CD4-positive, alpha-beta memory T cell (primary cell): ENCODE results near the gene CLN5. TPM values are rescaled to one million over a fixed set of nuclear protein-coding genes. Genes with fewer than 3 reads are reported as not detected.

Experiments used
- CTCF ChIA-PET: fragments of 350-600 bp; sonication (Branson Sonifier 250); formaldehyde crosslinking; loops from one replicate; lab custom pipeline; 2021; ENCODE audit warnings: inconsistent platforms; ENCODE audit not compliant: partially characterized antibody; lab: Charles Lee
- POLR2A ChIA-PET: fragments of 350-600 bp; sonication (Branson Sonifier 250); formaldehyde crosslinking; loops from one replicate; lab custom pipeline; 2021; ENCODE audit not compliant: partially characterized antibody; lab: Charles Lee
- DNase-seq, 5 donors: peaks; one replicate each; pipeline versions ENCODE4 v3.0.0 to v3.0.0-alpha.2; 2020 to 2022; ENCODE audit warnings: mixed read lengths in 1 of 5
- H3K27ac ChIP-seq: one replicate; pipeline ENCODE4 v1.7.0; 2013; ENCODE audit warnings: low read depth, low read length
- H3K27me3 ChIP-seq: 2 replicates; pipeline ENCODE4 v1.7.0; 2013; ENCODE audit warnings: mild to moderate bottlenecking, low read length, moderate library complexity; ENCODE audit not compliant: insufficient read depth
- H3K36me3 ChIP-seq: 2 replicates; pipeline ENCODE4 v1.7.0; 2013; ENCODE audit warnings: mild to moderate bottlenecking, low read length, moderate library complexity; ENCODE audit not compliant: insufficient read depth
- H3K4me1 ChIP-seq: 2 replicates; pipeline ENCODE4 v1.7.0; 2013; ENCODE audit warnings: mild to moderate bottlenecking, low read length, moderate library complexity; ENCODE audit not compliant: insufficient read depth
- H3K4me3 ChIP-seq, 2 donors: one replicate each; pipeline ENCODE4 v1.7.0; 2013; ENCODE audit warnings: low read length in 2 of 2, mild to moderate bottlenecking in 1 of 2
- H3K9me3 ChIP-seq, 2 donors: one replicate each; pipeline ENCODE4 v1.7.0; 2013; ENCODE audit warnings: low read length in 2 of 2, control low read depth in 1 of 2; ENCODE audit not compliant: control insufficient read depth in 1 of 2
- H3K27ac Mint-ChIP-seq, 7 donors: one replicate each; pipeline ENCODE4 v1.8.0; 2020 to 2021; ENCODE audit warnings: mixed read lengths in 7 of 7, mild to moderate bottlenecking in 6 of 7, inconsistent platforms in 3 of 7, moderate library complexity in 3 of 7
- H3K27me3 Mint-ChIP-seq, 2 donors: one replicate each; pipeline ENCODE4 v1.8.0; 2020 to 2021; ENCODE audit warnings: mixed read lengths in 2 of 2
- H3K36me3 Mint-ChIP-seq, 2 donors: one replicate each; pipeline ENCODE4 v1.8.0; 2020 to 2021; ENCODE audit warnings: mixed read lengths in 2 of 2, inconsistent platforms in 1 of 2, mild to moderate bottlenecking in 1 of 2
- H3K4me1 Mint-ChIP-seq, 4 donors: one replicate each; pipeline ENCODE4 v1.8.0; 2020 to 2021; ENCODE audit warnings: mixed read lengths in 4 of 4, mild to moderate bottlenecking in 1 of 4
- H3K4me3 Mint-ChIP-seq, 8 donors: one replicate each; pipeline ENCODE4 v1.8.0; 2020 to 2021; ENCODE audit warnings: mixed read lengths in 8 of 8, mild to moderate bottlenecking in 7 of 8, moderate library complexity in 6 of 8, inconsistent platforms in 3 of 8
- H3K9me3 Mint-ChIP-seq, 8 donors: one replicate each; pipeline ENCODE4 v1.8.0; 2020 to 2021; ENCODE audit warnings: mixed read lengths in 8 of 8, mild to moderate bottlenecking in 5 of 8, inconsistent platforms in 3 of 8, moderate library complexity in 1 of 8
- intact Hi-C: fragments of 100-400 bp; cut with micrococcal nuclease; formaldehyde crosslinking; loops from one replicate; pipeline ENCODE4 v1.15.1; 2023
- polyA plus RNA-seq, 2 donors: library from polyadenylated mRNA; unstranded; fragments of 300-500 nt; fragmentation: Illumina TruSeq; gene quantifications; one replicate each; pipeline ENCODE4 v1.2.3, GENCODE V29; 2021
- total RNA-seq, 2 experiments: library from RNA; stranded (reverse); gene quantifications; one replicate each; pipeline ENCODE4 v1.2.3, GENCODE V29; 2021

Gene CLN5
- total and polyA plus RNA-seq, 4 experiments from 2014 or later: 26.0 to 48.6 (median 33.9) TPM

DNA sequence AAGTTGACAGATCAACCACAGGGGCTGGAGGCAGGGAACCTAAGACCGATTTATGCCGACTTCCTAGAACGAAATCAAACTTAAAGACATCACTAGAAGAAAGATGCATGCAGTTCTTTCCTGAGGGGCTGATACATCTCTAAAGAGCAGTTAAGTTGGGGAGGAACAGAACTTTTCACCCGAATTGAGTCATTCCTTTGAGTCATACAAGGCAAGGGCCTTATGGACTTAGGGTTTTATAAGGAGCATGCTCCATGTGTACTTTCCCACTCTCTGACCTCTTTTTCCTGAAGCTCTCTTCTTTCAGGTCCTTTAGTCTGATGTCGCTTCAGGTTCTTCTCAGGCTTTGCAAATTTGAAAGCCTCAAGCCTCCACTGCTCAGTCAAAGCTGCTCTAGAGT is 43.0 kb downstream of the CLN5 start:
- no peak for DNase-seq
- Histone ChIP-seq H3K9me3 (no peaks in the 10 kb centered on the region), H3K27ac (no peak overlapping the region), H3K36me3 (no peaks in the 10 kb centered on the region), H3K4me1 (no peaks in the 10 kb centered on the region), H3K27me3 (no peaks in the 10 kb centered on the region), H3K4me3 (no peak overlapping the region)
- H3K36me3 Mint-ChIP-seq: no peaks in the 10 kb centered on the region
- no peaks in the 10 kb centered on the region for H3K4me1 Mint-ChIP-seq
- no peak overlapping the region for H3K27ac Mint-ChIP-seq
- no peak overlapping the region for H3K4me3 Mint-ChIP-seq
- no peaks in the 10 kb centered on the region for H3K27me3 Mint-ChIP-seq
- H3K9me3 Mint-ChIP-seq: peaks cover 0 to 2% (median 0%) of the 10 kb centered on the region in 8 donors
- ChIA-PET CTCF (interaction anchor here (1.2 kb wide), 1 partner anchor 54 kb away, joined by 3 read pairs; no protein-coding TSS in a partner anchor), POLR2A (interaction anchor here (0.5 to 1.8 kb wide), 2 partner anchors 9 to 14 kb away, joined by 3 to 7 read pairs; no protein-coding TSS in a partner anchor)
- intact Hi-C loops: no loop called here

DNA sequence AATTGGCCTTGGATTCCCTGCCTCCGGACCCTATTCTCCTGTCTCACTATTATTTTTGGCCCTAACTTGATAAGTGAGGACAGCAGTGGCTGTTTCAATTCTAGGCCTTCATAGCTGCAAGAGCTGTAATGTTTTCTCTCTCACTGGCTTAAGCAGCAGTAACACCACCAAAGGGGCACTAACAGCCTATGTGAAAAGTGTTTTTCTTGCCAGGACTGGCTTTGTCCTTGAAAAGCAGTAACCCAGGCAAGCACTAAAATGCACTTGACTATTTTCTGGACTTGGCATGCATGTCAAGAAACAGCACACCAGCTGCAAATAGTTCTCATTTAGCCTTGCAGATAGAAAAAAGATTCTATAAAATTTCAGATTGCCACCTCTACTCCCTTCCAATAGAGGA is 44.4 kb downstream of the CLN5 start:
- H3K4me3 Mint-ChIP-seq: no peak overlapping the region
- Histone ChIP-seq H3K4me3 (no peak overlapping the region), H3K9me3 (no peaks in the 10 kb centered on the region), H3K27me3 (no peaks in the 10 kb centered on the region), H3K27ac (no peak overlapping the region), H3K36me3 (no peaks in the 10 kb centered on the region), H3K4me1 (no peaks in the 10 kb centered on the region)
- ChIA-PET POLR2A (interaction anchor here (1.8 kb wide), 1 partner anchor 11 kb away, joined by 7 read pairs; no protein-coding TSS in a partner anchor), CTCF (no interaction called here)
- H3K4me1 Mint-ChIP-seq: peaks cover 0 to 1% (median 0%) of the 10 kb centered on the region in 4 donors
- intact Hi-C loops: no loop called here
- H3K27ac Mint-ChIP-seq: no peak overlapping the region
- peaks cover 0 to 2% (median 0%) of the 10 kb centered on the region in 8 donors for H3K9me3 Mint-ChIP-seq
- no peaks in the 10 kb centered on the region for H3K27me3 Mint-ChIP-seq
- no peaks in the 10 kb centered on the region for H3K36me3 Mint-ChIP-seq
- no peak for DNase-seq

DNA sequence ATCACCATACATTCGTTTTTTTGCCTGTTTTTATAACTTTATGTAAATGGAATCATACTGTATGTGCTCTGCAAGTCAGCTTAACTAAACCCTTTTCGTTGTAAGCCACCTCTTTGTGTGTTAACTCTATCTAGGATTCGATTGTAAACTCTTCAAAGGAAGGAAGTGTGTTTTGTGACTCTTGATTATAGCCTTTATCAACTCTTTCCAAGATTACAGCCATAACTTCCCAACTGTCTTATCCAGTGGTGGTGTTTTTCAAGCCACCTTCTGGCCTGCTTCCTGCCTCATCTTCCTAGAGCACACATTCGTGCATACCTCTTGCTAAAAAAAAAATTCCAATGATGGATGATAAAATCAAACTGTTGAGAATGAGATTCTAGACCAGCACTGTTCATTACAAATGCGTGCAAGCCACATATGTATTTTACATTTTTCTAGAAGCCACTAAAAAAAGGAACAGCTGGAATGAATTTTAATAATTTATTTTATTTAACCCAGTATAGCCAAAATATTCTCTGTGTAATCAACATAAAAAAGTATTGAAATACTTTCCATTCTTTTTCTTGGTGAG is 47.1 kb downstream of the CLN5 start:
- no peak for DNase-seq
- POLR2A ChIA-PET: interaction anchor here (1.4 kb wide), 1 partner anchor 12 kb away, joined by 6 read pairs; the partner anchor contains the start of gene FBXL3

DNA sequence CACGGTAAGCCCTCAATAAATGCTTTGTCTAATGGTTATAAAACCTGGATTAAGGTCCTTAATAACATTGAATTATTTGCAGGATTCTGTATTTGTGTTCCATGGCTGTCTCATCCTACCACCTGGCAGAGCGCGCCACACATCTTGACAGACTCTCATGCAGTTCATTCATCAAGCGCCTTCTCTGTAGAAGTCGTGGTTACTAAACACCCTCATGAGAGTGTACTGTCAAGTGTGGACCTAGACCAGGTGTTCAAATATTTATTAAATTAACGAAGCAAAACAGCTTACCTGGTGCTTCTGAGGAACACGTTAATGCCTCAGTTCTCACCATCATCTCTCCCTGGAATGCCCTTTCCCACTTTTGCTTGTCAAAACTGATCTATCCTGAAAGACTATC is 48.2 kb downstream of the CLN5 start:
- no peaks in the 10 kb centered on the region for H3K27me3 Mint-ChIP-seq

More for the DNA sequence above, 47.1 kb downstream of the CLN5 start:
- H3K27me3 ChIP-seq: no peaks in the 10 kb centered on the region
- Mint-ChIP-seq H3K36me3 (peaks cover 0 to 5% of the 10 kb centered on the region in 2 donors), H3K27me3 (no peaks in the 10 kb centered on the region), H3K4me3 (no peak overlapping the region), H3K9me3 (peaks cover 0 to 2% (median 0%) of the 10 kb centered on the region in 8 donors), H3K27ac (no peak overlapping the region), H3K4me1 (peaks cover 0 to 7% (median under 1%) of the 10 kb centered on the region in 4 donors)
- H3K9me3 ChIP-seq: no peaks in the 10 kb centered on the region
- H3K36me3 ChIP-seq: no peaks in the 10 kb centered on the region
- CTCF ChIA-PET: no interaction called here
- intact Hi-C loops: no loop called here
- H3K4me3 ChIP-seq: no peak overlapping the region
- no peaks in the 10 kb centered on the region for H3K4me1 ChIP-seq
- no peak overlapping the region for H3K27ac ChIP-seq

DNA sequence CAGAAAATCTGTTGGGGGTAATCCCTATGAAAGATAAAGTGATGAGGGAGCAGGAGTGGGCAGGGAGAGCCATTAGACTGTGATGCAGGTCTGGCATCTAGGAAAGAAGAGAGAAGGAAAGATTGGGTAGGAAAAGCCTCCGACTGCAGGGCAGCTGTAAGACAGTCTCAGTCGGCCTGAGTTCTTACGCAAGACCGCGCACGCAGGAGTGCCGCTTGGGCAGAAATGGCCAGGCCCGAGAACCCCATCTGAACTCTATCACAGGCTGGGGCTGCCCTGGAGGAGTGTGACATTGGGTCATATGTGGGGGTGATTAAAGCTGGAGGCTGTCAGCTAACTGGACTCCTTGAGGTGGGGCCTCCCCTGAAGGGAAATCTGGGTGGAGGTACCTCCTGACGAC is 49.0 kb downstream of the CLN5 start:
- no peaks in the 10 kb centered on the region for H3K27me3 ChIP-seq
- H3K36me3 ChIP-seq: peaks cover 11% of the 10 kb centered on the region
- no peak overlapping the region for H3K27ac ChIP-seq
- no peak overlapping the region for H3K27ac Mint-ChIP-seq
- POLR2A ChIA-PET: no interaction called here
- H3K4me1 Mint-ChIP-seq: peaks cover 0 to 7% (median under 1%) of the 10 kb centered on the region in 4 donors
- H3K36me3 Mint-ChIP-seq: peaks cover 0 to 15% of the 10 kb centered on the region in 2 donors
- H3K4me3 ChIP-seq: no peak overlapping the region
- DNase-seq: no peak
- CTCF ChIA-PET: no interaction called here
- no peaks in the 10 kb centered on the region for H3K27me3 Mint-ChIP-seq
- H3K4me3 Mint-ChIP-seq: no peak overlapping the region
- H3K9me3 Mint-ChIP-seq: peaks cover 0 to 2% (median 0%) of the 10 kb centered on the region in 8 donors
- H3K9me3 ChIP-seq: no peaks in the 10 kb centered on the region
- H3K4me1 ChIP-seq: no peaks in the 10 kb centered on the region
- intact Hi-C loops: no loop called here

More for the DNA sequence above, 48.2 kb downstream of the CLN5 start:
- intact Hi-C loops: no loop called here
- Histone ChIP-seq H3K27me3 (no peaks in the 10 kb centered on the region), H3K9me3 (no peaks in the 10 kb centered on the region), H3K4me3 (no peak overlapping the region), H3K4me1 (no peaks in the 10 kb centered on the region), H3K27ac (no peak overlapping the region), H3K36me3 (peaks cover 3% of the 10 kb centered on the region)
- peaks cover 0 to 13% of the 10 kb centered on the region in 2 donors for H3K36me3 Mint-ChIP-seq
- no peak overlapping the region for H3K27ac Mint-ChIP-seq
- no peak overlapping the region for H3K4me3 Mint-ChIP-seq
- H3K4me1 Mint-ChIP-seq: peaks cover 0 to 7% (median under 1%) of the 10 kb centered on the region in 4 donors
- POLR2A ChIA-PET: no interaction called here
- no peak for DNase-seq
- CTCF ChIA-PET: no interaction called here
- H3K9me3 Mint-ChIP-seq: peaks cover 0 to 2% (median 0%) of the 10 kb centered on the region in 8 donors

DNA sequence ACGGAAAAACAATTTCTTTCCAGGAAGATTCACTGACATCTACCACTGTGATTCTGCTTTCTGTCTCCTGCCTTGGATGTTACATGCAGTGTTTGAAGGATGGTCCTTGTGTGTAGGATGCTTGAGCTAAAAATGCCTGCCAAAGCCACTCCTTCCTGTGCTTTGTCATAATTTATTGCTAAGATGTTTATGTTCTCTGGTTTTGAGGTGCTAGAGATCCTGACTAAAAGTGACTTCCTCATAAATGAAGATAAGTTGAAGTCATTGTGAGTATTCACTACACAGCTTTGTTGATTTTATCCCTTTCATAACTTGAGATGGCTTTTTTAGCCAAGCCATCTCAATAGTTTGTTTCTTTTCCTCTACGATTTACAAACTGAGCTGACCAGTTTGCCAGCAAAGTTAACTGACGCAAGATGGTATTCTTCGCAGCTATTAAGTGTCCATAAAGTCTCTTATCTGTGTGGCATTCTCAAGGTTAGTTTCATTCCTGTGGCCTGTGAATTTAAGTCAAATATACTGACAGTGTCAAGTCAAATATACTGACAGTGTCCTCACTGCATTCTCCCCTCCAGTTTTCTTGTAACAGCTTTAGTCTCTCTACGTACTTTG is 50.8 kb downstream of the CLN5 start:
- CTCF ChIA-PET: interaction anchor here (1.7 kb wide), 1 partner anchor 63 kb away, joined by 4 read pairs; no protein-coding TSS in a partner anchor
- no peak overlapping the region for H3K27ac ChIP-seq
- H3K27me3 ChIP-seq: no peaks in the 10 kb centered on the region
- H3K4me1 ChIP-seq: no peaks in the 10 kb centered on the region
- no peaks in the 10 kb centered on the region for H3K27me3 Mint-ChIP-seq
- peaks cover 0 to 7% (median under 1%) of the 10 kb centered on the region in 4 donors for H3K4me1 Mint-ChIP-seq
- peaks cover 14% of the 10 kb centered on the region for H3K36me3 ChIP-seq
- H3K27ac Mint-ChIP-seq: peak overlapping the region in 2 of 7 donors; percentile 1 to 25
- POLR2A ChIA-PET: interaction anchor here (0.6 to 2.1 kb wide), 2 partner anchors 16 to 39 kb away, joined by 3 to 18 read pairs; partner anchors contain the start of gene FBXL3
- no peak for DNase-seq
- intact Hi-C loops: no loop called here
- H3K4me3 ChIP-seq: no peak overlapping the region
- H3K9me3 Mint-ChIP-seq: peaks cover 0 to under 1% (median 0%) of the 10 kb centered on the region in 8 donors
- H3K4me3 Mint-ChIP-seq: no peak overlapping the region
- H3K36me3 Mint-ChIP-seq: peaks cover 14 to 32% of the 10 kb centered on the region in 2 donors
- no peaks in the 10 kb centered on the region for H3K9me3 ChIP-seq

DNA sequence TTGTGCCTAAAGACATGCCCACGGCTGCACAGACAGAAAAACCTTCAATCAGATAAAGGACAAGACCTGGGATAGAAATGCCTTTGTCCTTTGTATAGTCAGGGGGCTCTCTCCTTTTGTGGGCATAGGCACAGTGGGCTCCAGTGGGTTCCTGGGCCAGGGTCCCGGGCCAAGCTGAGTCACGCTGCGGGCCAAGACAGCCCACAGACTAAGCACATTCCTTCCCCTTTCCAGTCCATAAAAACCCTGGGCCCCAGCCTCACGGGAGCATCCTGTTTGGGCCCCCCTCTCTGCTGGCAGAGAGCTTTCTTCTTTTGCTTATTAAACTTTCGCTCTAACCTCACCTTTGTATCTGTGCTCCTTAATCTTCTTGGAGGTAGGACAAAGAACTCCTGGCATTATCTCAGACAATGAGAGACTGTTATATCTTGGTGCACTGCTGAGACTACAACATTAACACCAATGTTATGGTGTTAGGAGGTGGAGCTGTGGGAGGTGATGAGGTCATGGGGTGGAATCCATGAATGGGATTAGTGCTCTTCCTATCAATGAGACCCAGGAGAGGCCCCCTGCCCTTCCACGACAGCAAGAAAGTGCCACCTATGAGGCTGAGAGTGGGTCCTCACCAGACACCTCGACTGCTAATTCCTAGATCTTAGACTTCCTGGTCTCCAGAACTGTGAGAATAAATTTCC is 55.9 kb downstream of the CLN5 start:
- peaks cover 0 to 4% (median 0%) of the 10 kb centered on the region in 4 donors for H3K4me1 Mint-ChIP-seq
- H3K4me3 Mint-ChIP-seq: no peak overlapping the region
- H3K27me3 Mint-ChIP-seq: no peaks in the 10 kb centered on the region
- H3K36me3 ChIP-seq: peaks cover 48% of the 10 kb centered on the region
- H3K27ac Mint-ChIP-seq: peak overlapping the region in 1 of 7 donors; percentile 56
- peaks cover 51 to 73% of the 10 kb centered on the region in 2 donors for H3K36me3 Mint-ChIP-seq
- CTCF ChIA-PET: no interaction called here
- DNase-seq: no peak
- no peak overlapping the region for H3K27ac ChIP-seq
- POLR2A ChIA-PET: no interaction called here
- H3K9me3 Mint-ChIP-seq: no peaks in the 10 kb centered on the region
- H3K4me1 ChIP-seq: no peaks in the 10 kb centered on the region
- no peaks in the 10 kb centered on the region for H3K9me3 ChIP-seq
- intact Hi-C loops: no loop called here
- no peak overlapping the region for H3K4me3 ChIP-seq
- H3K27me3 ChIP-seq: no peaks in the 10 kb centered on the region
